SH-SY5Y (cell line): ENCODE data around the gene KRT76.

ENCODE experiments used
- GATA2 ChIP-seq: IDR thresholded peaks from 2 replicates; pipeline ENCODE4 v1.6.1; 2011; ENCODE audit warnings: mild to moderate bottlenecking, low read depth, low read length
- GATA3 ChIP-seq: IDR thresholded peaks from 2 replicates; pipeline ENCODE4 v1.6.1; 2011; ENCODE audit warnings: low read depth, mild to moderate bottlenecking, low read length, moderate library complexity

DNA sequence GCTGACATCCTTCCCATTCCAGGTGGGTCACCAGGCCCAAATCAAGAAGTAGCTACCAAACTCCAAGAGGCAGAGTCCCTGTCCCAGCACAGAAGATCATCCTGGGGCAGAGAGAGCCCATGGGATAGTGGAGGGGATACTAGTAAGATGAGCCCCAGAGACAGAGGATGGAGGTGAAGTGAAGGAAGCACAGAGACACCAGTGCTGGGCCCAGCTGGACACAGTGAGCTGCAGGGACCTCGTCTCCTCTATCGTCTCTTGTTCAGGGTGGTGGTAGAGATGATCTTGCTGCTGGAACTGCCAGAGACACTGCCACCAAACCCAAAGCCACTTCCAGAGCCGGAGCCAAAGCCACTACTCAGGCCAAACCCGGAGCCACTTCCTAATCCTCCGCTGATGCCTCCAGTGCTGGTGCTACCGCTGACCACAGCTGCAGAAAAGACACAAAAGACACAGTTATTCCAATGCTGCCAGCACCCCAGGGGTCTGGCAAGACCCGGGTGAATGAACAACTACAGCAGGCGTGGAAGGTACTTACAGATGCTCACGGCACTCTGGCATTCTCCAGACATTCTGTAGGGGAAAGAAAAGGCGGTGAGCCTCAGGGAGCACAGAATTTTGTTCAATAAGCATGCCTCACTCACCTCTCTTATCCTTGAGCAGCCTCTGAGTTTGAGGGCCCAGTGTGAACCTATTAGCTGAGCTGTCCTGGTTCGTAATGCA, 29.8 kb upstream of the KRT76 start:
- TF ChIP-seq GATA3: no peak
- no peak for TF ChIP-seq GATA2
